ENCODE results near the gene ENKD1.
"Not testable (repeated sequence)": the region's sequence is repeated elsewhere in the genome, so short reads cannot be mapped to it uniquely, and the experiment has no call there.

ENKD1 gene, protein sequence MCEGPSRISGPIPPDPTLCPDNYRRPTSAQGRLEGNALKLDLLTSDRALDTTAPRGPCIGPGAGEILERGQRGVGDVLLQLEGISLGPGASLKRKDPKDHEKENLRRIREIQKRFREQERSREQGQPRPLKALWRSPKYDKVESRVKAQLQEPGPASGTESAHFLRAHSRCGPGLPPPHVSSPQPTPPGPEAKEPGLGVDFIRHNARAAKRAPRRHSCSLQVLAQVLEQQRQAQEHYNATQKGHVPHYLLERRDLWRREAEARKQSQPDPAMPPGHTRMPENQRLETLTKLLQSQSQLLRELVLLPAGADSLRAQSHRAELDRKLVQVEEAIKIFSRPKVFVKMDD

DNA sequence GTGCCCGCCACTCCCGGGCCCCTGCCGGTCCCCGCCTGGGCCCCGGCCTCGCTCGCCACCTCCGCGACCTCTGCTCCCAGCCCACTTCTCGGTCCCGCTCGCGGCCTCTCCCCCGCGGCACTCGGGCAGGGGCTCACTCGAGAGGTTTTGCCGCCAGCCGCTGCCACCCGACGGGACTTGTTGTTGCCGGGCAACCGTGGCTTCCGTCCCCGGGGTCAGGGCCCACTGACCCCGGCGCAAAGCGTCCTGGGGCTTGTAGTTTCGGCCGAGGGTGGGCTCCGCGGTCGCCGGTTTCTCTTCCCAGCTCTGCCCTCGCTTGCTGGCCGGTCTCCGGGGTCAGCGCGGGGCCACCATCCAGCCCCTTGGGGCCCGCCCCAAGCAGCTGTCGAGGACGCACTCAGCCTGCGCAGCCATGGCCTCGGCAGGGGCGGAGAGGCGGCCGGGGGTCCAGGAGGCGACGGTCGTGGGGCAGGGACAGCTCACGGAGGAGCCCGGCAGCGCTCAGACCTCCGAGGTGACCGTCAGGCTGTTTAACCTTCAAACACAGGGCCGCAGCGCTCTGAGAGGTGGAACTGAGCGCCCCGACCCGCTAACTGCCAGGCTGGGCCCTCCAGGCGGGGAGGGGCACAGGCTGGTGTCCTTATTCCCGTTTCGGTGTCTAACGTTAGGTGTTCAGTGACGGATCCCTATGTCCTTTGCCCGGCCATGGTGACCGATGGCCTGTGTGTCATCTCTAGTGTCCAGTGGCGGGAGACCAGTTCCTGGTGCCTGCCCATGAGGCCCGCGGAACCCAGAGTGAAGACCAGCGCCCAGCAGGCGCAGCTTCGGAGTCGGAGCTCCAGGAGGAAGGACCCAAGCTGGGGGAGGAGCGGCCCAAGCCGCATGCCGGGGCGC, at the start of gene ENKD1, which contains the start of gene C16orf86:
Gene ENKD1, minus strand, starts transcription at position 192 of the 894 bp plus-strand sequence. CDS start 308 bp downstream, outside the sequence.
Gene C16orf86, plus strand, starts transcription at position 256 of the 894 bp plus-strand sequence. Its CDS starts 157 bp downstream, at position 413.
- in situ Hi-C loops (cut with MboI; ENCODE audit: low sequenced_read_pairs) = loop anchor here (10.0 kb wide), 1 partner anchor 268 kb away; the partner anchor contains the start of genes CTRL and PSMB10

DNA sequence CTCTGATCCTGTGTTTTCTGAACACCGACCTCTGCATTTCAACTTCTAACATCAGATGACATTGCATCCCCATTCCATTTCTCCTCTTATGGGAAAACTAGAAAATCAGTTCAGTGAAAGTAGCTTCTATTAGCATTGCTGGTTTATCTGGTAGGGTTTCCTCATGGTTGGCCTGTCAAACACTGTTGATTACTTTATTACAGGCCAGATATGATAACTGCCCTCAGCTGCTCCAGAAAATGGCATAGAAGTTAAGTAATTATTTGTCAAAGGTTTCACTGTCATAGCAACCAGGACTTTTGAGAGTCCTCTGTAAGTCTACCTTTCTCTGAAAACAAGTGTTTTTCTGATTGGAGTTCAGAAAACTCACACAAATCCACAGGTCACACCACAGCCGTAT, 49.5 kb upstream of the ENKD1 start:
- in situ Hi-C loops (cut with MboI; ENCODE audit: low sequenced_read_pairs) = no loop called here

DNA sequence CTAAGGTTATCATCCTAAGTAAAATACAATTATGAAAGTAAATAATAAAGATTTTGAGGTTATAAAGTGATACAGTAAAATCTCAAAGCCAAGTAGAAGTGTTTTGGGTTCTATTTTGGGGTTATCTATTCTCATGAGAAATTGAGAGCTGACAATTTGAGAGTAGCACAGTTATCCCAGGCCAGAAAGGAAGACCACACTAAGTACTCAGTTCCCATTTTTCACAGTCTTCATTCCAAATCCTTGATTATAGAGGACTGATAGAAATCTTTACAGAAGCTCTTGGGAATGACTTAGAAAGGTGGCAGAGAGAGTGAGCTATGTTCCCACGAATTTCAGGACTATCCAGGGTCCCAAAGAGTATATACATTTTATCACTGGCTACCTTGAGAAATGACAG, 48.0 kb upstream of the ENKD1 start:
- in situ Hi-C loops (cut with MboI; ENCODE audit: low sequenced_read_pairs) = no loop called here

DNA sequence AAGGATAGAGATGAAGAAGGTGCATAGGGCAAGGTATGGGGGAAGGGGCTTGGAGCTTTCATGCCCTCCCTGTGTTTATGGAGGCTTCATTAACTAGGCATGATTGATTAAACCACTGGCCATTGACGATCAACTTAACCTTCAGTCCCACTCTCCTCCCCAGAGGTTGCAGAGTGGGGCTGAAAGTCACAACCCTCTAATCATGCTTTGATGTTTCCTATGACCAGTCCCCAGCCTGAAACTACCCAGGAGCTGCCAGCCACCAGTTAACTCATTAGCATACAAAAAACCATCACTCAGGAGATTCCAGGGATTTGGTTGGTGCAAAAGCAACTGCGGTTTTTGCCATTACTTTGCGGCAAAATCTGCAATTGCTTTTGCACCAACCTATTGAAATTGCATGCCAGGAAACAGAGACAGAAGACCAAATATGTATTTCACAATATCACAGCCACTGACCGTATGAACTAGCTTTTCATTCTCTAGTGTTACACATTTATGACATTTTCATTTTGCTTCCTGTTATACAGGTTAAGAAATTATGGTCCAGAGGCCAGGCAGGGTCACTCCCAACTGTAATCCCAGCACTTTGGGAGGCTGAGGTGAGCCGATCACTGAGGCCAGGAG, 47.2 kb upstream of the ENKD1 start:
- in situ Hi-C loops (cut with MboI; ENCODE audit: low sequenced_read_pairs) = no loop called here

DNA sequence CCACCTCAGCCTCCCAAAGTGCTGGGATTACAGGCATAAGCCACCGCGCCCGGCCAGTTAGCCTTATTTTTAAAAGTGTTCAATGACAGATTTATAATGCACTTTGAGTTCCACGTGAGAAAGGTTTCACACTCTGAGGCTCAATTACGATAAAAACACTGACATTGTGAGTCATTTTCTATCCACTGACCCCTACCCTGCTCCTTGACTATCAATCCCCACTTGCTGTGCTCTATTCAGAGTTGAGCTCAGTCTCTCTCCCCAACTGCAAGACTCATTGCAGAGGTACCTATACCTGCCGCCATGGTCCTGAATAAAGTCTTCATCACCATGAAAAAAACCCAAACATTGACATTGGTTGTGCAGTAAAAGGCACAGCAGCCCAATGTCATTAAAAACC, 44.1 kb upstream of the ENKD1 start:
- in situ Hi-C loops (cut with MboI; ENCODE audit: low sequenced_read_pairs) = no loop called here

DNA sequence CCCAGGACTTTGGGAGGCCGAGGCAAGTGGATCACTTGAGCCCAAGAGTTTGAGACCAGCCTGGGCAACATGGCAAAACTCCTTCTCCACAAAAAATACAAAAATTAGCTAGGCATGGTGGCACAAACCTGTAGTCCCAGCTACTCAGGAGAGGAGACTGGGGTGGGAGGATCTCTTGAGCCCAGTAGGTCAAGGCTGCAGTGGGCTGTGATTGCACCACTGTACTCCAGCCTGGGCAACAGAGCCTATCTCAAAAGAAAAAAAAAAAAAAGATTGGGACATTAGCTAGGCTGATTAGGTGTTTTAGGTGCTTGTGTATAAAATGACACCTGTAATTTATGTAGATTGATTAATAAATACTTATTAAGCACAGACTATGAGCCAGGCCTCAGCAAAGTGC, 42.5 kb upstream of the ENKD1 start:
- in situ Hi-C loops (cut with MboI; ENCODE audit: low sequenced_read_pairs) = no loop called here

DNA sequence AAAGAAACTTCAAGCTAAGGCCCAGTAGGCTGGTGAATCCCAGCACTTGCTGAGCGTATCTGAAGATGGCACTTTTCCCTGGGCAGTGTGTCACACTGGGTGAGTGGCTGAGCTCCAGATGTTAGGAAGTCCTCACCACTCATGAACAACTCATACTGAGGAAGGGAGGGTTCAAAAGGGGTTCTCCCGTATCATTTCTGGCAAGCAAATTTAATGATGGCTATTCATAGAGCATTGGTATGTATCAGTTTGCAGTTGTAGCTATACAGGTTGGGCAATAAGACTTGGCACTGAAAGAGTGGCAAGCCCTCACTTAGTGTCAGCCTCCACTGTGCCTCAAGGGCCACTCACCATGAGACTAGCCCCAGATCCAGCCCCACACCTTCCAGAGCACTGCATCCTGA, 41.8 kb upstream of the ENKD1 start:
- in situ Hi-C loops (cut with MboI; ENCODE audit: low sequenced_read_pairs) = no loop called here

DNA sequence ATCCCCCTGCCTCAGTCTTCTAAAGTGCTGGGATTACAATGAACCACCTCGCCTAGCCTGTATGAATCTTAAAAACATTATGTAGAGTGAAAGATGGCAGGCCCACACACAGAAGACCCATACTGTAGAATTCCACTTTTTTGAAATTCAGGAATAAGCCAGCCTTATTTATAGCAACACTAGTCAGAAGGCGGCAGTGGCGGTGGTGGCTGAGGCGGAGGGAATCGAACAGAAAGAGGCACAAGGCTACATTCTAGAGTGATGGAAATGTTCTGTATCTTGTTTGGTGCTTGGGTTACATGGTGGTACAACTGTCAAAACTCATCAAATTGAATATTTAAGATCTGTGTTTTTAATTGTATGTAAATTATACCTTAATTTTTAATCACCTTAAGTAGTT, 41.2 kb upstream of the ENKD1 start:
- in situ Hi-C loops (cut with MboI; ENCODE audit: low sequenced_read_pairs) = no loop called here

DNA sequence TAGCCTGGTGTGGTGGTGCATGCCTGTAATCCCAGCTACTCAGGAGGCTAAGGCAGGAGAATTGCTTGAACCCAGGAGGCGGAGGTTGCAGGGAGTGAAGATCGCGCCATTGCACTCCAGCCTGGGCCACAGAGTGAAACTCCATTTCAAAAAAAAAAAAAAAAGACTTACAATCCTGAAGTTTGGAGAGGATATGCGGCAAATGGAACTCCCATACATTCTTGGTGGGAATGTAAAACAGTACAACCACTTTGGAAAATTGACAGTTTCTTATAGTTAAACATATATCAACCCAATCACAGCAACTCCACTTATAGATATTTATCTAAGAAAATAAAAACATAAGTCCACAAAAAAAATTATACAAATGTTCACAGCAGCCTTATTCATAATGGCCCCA, 40.7 kb upstream of the ENKD1 start:
- in situ Hi-C loops (cut with MboI; ENCODE audit: low sequenced_read_pairs) = no loop called here

DNA sequence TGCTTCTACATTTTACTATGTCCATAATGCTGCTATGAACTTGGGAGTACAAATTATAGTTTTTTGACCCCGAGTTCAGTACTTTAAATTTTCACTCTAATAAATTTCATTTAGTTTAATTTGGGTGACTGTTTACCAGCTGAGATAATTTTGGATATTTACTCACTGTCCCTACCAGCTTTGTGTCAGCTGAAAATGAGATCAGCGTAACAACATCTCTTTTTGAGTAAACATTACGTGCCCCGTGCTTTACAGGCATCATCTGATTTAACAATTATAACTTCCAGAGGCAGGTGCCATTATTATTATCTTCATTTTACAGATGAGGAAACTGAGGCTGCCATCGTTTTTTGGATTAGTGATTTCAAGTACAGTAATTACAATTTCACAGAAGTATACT, 37.6 kb upstream of the ENKD1 start:
- in situ Hi-C loops (cut with MboI; ENCODE audit: low sequenced_read_pairs) = no loop called here

DNA sequence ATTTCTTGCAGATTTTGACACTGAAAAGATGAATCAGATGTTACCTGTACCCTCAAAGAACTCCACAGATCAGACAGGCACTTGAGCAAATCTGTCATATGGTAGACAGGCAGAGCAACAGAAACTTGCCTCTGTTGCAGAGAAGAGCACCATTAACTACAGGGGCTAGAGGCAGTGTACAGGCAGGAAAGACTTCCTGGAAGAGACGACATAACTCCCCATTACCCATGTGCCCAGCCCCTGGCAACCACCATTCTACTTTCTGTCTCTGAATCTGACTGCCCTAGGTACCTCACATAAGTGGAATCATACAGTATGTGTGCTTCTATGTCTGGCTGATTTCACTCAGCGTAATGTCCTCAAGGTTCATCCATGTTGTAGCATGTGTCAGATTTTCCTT, 37.1 kb upstream of the ENKD1 start:
- in situ Hi-C loops (cut with MboI; ENCODE audit: low sequenced_read_pairs) = no loop called here

DNA sequence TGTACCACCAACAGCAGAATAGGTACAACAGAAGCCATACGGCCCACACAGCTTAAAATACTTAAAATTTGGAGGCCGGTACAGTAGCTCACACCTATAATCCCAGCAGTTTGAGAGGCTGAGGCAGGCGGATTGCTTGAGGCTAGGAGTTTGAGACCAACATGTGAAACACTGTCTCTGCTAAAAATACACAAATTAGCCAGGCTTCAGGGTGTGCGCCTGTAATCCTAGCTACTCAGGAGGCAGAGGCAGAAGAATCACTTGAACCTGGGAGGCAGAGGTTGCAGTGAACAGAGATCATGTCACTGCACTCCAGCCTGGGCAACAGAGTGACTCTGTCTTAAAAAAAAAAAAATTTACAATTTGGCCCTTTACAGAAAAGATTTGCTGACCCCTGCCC, 35.6 kb upstream of the ENKD1 start:
- in situ Hi-C loops (cut with MboI; ENCODE audit: low sequenced_read_pairs) = no loop called here

DNA sequence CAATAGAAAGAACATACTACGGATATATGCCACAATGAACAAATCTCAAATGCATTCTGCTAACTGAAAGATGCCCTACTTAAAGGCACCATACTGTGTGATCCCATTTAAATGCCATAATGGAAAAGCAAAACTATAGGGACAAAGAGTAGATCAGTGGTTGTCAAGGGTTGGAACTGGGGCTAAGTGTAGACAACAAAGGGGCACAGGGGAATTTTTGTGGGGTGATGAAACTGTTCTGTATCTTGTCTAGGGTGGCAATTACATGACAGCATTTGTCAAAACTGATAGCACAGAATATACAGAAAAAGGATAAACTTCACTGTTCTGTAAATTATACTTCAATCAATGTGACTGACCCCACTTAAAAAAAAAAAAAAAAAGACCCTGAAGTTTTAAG, 34.9 kb upstream of the ENKD1 start:
- in situ Hi-C loops (cut with MboI; ENCODE audit: low sequenced_read_pairs) = no loop called here

DNA sequence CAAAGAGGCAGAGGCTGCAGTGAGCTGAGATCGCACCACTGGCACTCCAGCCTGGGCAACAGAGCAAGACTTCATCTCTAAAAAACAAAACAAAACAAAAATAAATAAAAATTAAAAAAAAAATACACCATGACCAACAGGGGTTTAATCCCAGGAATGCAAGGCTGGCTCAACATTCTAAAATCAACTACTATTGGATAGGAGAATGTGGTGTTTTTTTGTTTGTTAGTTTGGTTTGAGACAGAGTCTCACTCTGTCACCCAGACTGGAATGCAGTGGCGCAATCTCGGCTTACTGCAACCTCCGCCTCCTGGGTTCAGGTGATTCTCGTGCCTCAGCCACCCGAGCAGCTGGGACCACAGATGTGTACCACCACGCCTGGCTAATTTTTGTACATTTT, 32.7 kb upstream of the ENKD1 start:
- in situ Hi-C loops (cut with MboI; ENCODE audit: low sequenced_read_pairs) = no loop called here

DNA sequence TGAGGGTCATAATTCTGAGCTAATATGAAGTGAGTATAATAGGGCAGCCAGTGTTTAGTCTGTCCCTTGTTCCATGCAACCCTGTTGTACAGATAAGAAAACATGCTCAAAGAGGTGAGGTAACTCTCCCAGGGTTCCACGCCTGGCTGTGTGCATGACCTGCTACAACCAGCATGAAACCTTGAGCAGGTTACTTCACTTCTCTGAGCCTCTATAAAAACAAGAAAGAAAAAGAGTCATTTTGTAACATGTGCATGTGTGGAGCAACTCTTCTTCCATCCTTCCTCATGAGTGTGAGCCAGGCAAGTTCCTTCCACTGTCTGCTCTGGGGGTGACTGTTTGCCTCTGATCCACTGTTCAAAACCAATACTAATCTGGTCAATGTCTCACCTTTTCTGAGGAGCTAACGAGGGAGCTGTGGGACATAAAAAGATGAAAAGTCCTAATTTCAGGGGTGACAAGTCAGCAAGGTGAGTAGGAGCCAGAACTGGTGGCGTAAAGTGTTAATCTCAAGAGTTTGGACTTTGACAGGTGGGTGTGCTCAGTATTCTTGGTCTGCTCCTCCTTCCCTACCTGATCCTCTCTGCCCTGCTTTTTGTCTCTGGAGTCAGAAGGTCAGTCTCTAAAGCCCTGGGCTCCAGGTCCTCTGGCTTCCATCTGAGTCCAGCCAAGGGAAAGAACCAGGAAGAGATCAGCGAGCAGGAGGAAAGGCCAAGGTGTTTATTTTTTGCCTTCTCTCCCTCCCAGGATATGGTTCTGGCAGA, 31.1 kb upstream of the ENKD1 start:
- in situ Hi-C loops (cut with MboI; ENCODE audit: low sequenced_read_pairs) = no loop called here

DNA sequence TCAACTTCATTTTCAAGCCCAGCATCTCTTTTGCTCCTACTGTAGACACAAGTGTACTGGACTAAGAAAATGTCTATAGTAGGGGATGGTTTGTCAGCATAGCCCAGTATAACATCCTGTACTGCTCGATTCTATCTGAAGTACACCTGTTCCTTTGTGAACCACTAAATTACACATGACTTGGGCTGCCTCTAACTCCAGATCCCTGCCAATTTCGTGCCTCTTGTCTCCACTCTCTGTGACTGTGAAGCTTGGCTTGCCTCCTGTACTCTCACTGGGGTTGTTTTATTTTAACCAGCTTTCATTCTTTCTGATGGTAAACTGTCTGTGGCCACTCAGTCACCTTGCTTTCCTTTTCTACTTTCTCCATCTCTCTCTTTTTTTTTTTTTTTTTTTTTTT, 28.1 kb upstream of the ENKD1 start:
- in situ Hi-C loops (cut with MboI; ENCODE audit: low sequenced_read_pairs) = no loop called here

DNA sequence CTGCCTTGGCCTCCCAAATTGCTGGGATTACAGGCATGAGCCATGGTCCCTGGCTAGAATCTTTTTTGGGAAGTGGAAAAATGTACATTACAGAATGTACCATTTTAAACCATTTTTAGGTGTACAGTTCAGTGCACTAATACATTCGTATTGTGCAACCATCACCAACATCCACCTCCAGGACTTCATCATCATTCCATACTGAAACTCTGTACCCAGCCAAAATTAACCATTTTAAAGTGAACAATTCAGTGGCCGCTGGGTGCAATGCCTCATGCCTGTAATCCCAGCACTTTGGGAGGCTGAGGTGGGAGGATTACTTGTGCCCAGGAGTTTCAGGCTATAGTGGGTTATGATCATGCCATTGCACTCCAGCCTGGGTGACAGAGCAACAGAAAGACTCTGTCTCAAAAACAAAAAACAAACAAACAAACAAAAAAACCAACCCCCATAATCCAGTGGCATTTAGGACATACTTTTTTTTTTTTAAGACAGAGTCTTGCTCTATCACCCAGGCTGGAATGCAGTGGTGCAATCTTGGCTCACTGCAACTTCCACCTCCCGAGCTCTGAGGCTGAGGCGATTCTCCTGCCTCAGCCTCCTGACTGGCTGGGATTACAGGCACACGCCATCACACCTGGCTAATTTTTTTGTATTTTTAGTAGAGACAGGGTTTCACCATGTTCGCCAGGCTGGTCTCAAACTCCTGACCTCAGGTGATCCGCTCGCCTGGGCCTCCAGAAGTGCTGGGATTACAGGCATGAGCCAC, 27.2 kb upstream of the ENKD1 start:
- in situ Hi-C loops (cut with MboI; ENCODE audit: low sequenced_read_pairs) = not testable (repeated sequence)

DNA sequence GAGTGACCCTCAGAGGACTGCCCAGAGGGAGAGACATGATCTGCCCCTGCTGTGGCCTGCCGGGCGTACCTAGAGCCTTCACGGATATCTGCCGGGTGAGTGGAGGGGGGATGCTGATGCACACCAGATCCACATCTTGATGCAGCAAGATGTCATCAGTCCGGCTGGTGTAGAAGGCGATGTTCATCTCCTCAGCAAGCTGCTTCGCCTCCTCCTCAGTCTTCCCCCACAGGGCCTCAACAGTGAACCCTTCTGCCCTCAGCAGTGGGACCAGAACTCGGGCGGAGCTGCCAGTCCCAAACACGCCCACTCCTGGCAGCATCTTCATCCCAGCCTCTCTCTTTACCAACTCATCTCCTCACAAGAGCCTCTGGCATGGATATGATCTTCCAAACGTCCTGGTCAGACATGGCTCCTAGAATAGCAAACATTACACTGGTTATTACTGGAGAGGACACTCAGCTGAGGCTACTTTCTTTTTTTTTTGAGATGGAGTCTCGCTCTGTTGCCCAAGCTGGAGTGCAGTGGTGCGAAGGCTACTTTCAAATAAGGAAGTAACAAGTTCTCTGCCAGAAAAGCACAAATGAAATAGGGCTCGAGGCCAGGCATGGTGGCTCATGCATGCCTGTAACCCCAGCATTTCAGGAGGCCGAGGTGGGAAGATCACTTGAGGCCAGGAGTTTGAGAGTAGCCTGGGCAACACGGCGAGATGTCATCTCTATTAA, 19.0 kb upstream of the ENKD1 start:
- in situ Hi-C loops (cut with MboI; ENCODE audit: low sequenced_read_pairs) = no loop called here

DNA sequence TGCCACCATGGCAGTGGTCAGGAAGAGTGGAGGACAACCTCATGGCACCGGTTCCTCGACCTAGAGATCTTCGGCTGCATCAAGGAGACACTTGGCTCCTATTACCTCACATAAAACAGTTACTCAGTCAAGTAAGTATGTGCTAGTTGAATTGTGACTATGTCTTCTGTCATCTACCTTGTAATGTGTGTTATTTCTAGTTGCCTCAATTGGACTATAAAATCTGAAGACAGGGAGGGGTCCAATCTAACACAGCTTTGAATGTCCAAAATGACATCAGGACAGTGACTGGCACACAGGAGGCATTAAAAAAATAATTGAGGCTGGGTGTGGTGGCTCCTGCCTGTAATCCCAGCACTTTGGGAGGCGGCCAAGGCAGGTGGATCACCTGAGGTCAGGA, 17.2 kb upstream of the ENKD1 start:
- in situ Hi-C loops (cut with MboI; ENCODE audit: low sequenced_read_pairs) = no loop called here
